Psoas muscle (tissue), 8 donors: ENCODE measurements around the gene EEF1E1. TPM values are rescaled to one million over a fixed set of nuclear protein-coding genes. Genes with fewer than 3 reads are reported as not detected.

Source experiments
- ATAC-seq, 4 donors: fragments of 200-7000 bp; cut with Tn5 transposase; one replicate each; pipeline ENCODE4 v1.9.1; 2020; ENCODE audit warnings: moderate library complexity in 3 of 4, mild to moderate bottlenecking in 2 of 4
- DNase-seq, 2 donors: peaks; one replicate each; pipeline ENCODE4 v3.0.0-alpha.2; 2020
- H3K27ac ChIP-seq: fragments of 200-600 bp; one replicate; pipeline ENCODE4 v1.8.0; 2022
- H3K27me3 ChIP-seq, 3 donors: fragments of 200-600 bp in 1 of 3; one replicate each; pipeline versions ENCODE4 v1.6.1 to v1.8.0; 2013 to 2022; ENCODE audit warnings: low read length in 2 of 3, mild to moderate bottlenecking in 2 of 3, moderate library complexity in 1 of 3; ENCODE audit not compliant: insufficient read depth in 3 of 3
- H3K36me3 ChIP-seq, 2 donors: fragments of 200-600 bp in 1 of 2; one replicate each; pipeline versions ENCODE4 v1.6.1 to v1.8.0; 2013 to 2022; ENCODE audit warnings: low read depth in 1 of 2, mild to moderate bottlenecking in 1 of 2, moderate library complexity in 1 of 2; ENCODE audit not compliant: insufficient read depth in 1 of 2
- H3K4me1 ChIP-seq: fragments of 200-600 bp; one replicate; pipeline ENCODE4 v1.8.0; 2022
- H3K4me3 ChIP-seq: fragments of 200-600 bp; one replicate; pipeline ENCODE4 v1.8.0; 2022; ENCODE audit warnings: mild to moderate bottlenecking
- H3K9me3 ChIP-seq: fragments of 200-600 bp; one replicate; pipeline ENCODE4 v1.8.0; 2022
- CTCF ChIP-seq: fragments of 200-600 bp; IDR thresholded peaks from one replicate; pipeline ENCODE4 v1.8.0; 2022; ENCODE audit warnings: antibody characterized with exemption
- WGBS, 3 donors: extraction: QIAGEN DNeasy Blood & Tissue Kit; methylation state at CpG; one replicate each; pipeline versions ENCODE4 v1.1.6 to v1.1.7; 2013; 5-methylcytosine and 5-hydroxymethylcytosine counted together
- intact Hi-C, 2 donors: fragments of 100-400 bp; cut with DNase I; formaldehyde crosslinking; loops; one replicate each; pipeline versions ENCODE4 v1.11.0 to v1.14.2; 2022
- polyA plus RNA-seq, 3 donors: library from polyadenylated mRNA; stranded (reverse); fragments of 200-250 nt; gene quantifications; one replicate each; pipeline ENCODE4 v1.2.3, GENCODE V29; 2013
- total RNA-seq, 4 donors: library from RNA; stranded (reverse); fragmentation: NEBNext Ultra II Directional in 2 of 4; extraction: Animal tissue kit (Norgen Biotek cat#: 25700) in 2 of 4; gene quantifications; one replicate each; pipeline versions ENCODE4 v1.2.1 to v1.2.4, GENCODE V29; 2021 to 2023
- donor health status: healthy with polysubstance abuse.
- donor health status: DM: no; HTN: no; CAD: no; lungs with moderate emphysema.
- donor health status: Bipolar disorder and iron deficiency.
- donor health status: healthy.
- donor health status: DM: yes; HTN: yes; CAD: no.
- donor health status: DM: no; HTN: no; CAD: no.
- donor health status: DM: no; HTN: no; CAD: no.
- donor health status: DM: yes; HTN: yes; CAD: no.

The EEF1E1 gene
- total and polyA plus RNA-seq, 7 donors = 12.8 to 24.6 (median 14.0) TPM

DNA sequence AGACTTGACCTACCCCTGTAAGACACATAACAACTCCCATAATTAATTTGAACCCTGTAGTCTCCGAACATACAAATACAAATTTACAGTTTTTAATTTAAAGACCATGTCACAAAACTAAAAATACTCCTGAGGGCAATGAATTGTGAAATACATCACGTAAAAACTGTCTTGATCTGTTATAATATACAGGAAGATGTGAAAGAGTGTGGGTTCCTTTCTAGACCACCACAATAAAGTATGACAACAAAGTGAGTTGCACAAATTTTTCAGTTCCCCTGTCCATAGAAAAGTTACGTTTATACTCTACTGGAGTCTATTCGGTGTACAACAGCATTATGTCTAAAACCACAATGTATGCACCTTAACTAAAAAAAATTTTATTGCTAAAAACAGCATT lies 27.2 kb downstream of the EEF1E1 start:
- no peak overlapping the region for H3K4me3 ChIP-seq
- intact Hi-C loops = no loop called here
- H3K36me3 ChIP-seq = no peaks in the 10 kb centered on the region
- no peak for TF ChIP-seq CTCF
- no peaks in the 10 kb centered on the region for H3K4me1 ChIP-seq
- DNase-seq (no peak), ATAC-seq (no peak)
- H3K27ac ChIP-seq = no peak overlapping the region
- no peaks in the 10 kb centered on the region for H3K9me3 ChIP-seq
- H3K27me3 ChIP-seq = no peaks in the 10 kb centered on the region
- 89 to 93% (median 92%) methylated on average over 4 of the region's 4 CpGs for WGBS, 3 donors

DNA sequence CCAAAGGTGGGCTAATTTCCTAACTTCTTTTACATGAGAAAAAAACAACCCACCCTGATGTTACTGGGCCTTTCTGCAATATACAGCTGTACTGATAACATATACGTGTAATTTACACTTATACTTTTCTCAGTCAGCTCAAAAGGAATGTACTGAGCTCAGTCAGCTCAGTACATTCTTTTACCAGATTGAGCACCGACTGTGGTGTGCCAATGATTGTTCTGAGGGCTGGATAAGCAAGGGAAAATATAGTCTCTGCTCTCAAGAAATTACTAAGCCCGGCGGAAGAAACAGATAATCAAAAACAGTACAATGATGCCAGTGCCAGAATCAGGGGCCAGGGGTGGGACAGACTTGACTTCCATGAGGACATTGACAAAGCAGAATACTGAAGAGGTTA lies 28.1 kb downstream of the EEF1E1 start:
- no peaks in the 10 kb centered on the region for H3K27me3 ChIP-seq
- H3K4me3 ChIP-seq = no peak overlapping the region
- no peak overlapping the region for H3K27ac ChIP-seq
- no peak for ATAC-seq
- H3K9me3 ChIP-seq = no peaks in the 10 kb centered on the region
- DNase-seq = no peak
- no peak for TF ChIP-seq CTCF
- no peaks in the 10 kb centered on the region for H3K4me1 ChIP-seq
- intact Hi-C loops = no loop called here
- 71 to 80% (median 73%) methylated on average over 4 of the region's 4 CpGs for WGBS, 3 donors
- H3K36me3 ChIP-seq = no peaks in the 10 kb centered on the region

- intact Hi-C loops = no loop called here
- TF ChIP-seq CTCF = no peak
- H3K4me1 ChIP-seq = no peaks in the 10 kb centered on the region
- no peaks in the 10 kb centered on the region for H3K36me3 ChIP-seq
- H3K9me3 ChIP-seq = no peaks in the 10 kb centered on the region
- H3K4me3 ChIP-seq = no peak overlapping the region
- no peaks in the 10 kb centered on the region for H3K27me3 ChIP-seq
- ATAC-seq (no peak), DNase-seq (no peak)
- whole genome bisulfite sequencing, 3 donors = 45 to 77% (median 63%) methylated on average over 3 of the region's 3 CpGs
- no peak overlapping the region for H3K27ac ChIP-seq
Measured at GRCh38 chr6:8073758-8074157, 28.6 kb downstream of the EEF1E1 start.

DNA sequence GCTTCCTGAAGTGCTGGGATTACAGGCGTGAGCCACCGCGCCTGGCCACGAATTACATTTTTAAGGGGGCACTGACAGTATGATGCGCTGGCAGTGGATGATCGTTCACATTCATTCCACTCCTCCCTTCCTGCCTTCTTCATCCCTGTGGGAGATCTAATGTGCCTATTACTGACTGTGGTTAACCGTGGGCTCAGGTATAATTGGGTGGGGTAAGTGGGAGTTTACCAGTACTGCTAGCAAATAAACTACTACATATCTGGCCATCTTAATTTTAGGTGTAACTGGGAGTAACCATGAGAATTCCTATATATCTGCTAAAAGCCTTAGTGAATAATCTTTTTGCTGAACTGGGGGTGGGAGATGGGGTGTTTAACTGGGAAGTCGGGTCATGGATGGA lies 31.6 kb downstream of the EEF1E1 start:
- no peaks in the 10 kb centered on the region for H3K9me3 ChIP-seq
- no peak overlapping the region for H3K27ac ChIP-seq
- no peak for TF ChIP-seq CTCF
- H3K36me3 ChIP-seq = no peaks in the 10 kb centered on the region
- no peaks in the 10 kb centered on the region for H3K27me3 ChIP-seq
- intact Hi-C loops = no loop called here
- H3K4me1 ChIP-seq = no peaks in the 10 kb centered on the region
- ATAC-seq = no peak
- no peak overlapping the region for H3K4me3 ChIP-seq
- no peak for DNase-seq
- 86 to 87% (median 86%) methylated on average over 8 of the region's 8 CpGs for WGBS, 3 donors

GRCh38 chr6:8069631-8070284 lies 32.6 kb downstream of the EEF1E1 start:
- H3K36me3 ChIP-seq = no peaks in the 10 kb centered on the region
- no peaks in the 10 kb centered on the region for H3K4me1 ChIP-seq
- no peak overlapping the region for H3K4me3 ChIP-seq
- no peak overlapping the region for H3K27ac ChIP-seq
- intact Hi-C loops = loop anchor here (5.0 to 10.0 kb wide), 2 partner anchors 33 to 155 kb away; partner anchors contain the start of genes EEF1E1 (in 1 of the 2) and TXNDC5 (in 1 of the 2)
- no peak for TF ChIP-seq CTCF
- 31 to 46% (median 40%) methylated on average over 3 of the region's 3 CpGs for WGBS, 3 donors
- ATAC-seq = no peak
- no peaks in the 10 kb centered on the region for H3K27me3 ChIP-seq
- no peak for DNase-seq
- H3K9me3 ChIP-seq = no peaks in the 10 kb centered on the region
